ENCODE results near the gene RPS15.

RPS15 gene

GRCh38 chr19:1390890-1391423, 47.2 kb upstream of the RPS15 start:
- TF ChIP-seq CTCF (IDR thresholded peaks at IDR 0.05; ENCODE audit: low read length): no peak
- no peak for TF ChIP-seq EZH2phosphoT487 (IDR thresholded peaks at IDR 0.05; ENCODE audit: low read length)
- no peak for TF ChIP-seq EZH2 (optimal IDR thresholded peaks at IDR 0.05; ENCODE audit: low read depth, low read length)
- H3K9me3 ChIP-seq (replicated peaks; ENCODE audit: insufficient read depth, low read length): no peaks in the 10 kb centered on the region
- no peak for DNase-seq
- no peaks in the 10 kb centered on the region for H4K20me1 ChIP-seq (ENCODE audit: insufficient read depth, low read length)
- H3K27me3 ChIP-seq (replicated peaks; ENCODE audit: insufficient read depth, low read length): no peaks in the 10 kb centered on the region
- no peaks in the 10 kb centered on the region for H3F3A ChIP-seq (ENCODE audit: insufficient read depth, low read length)
- H3K9ac ChIP-seq (ENCODE audit: low read length): no peak overlapping the region
- no peaks in the 10 kb centered on the region; the same call in 1 of the 2 replicates for H3K36me3 ChIP-seq (replicated peaks; ENCODE audit: insufficient read depth, low read length)
- no peak overlapping the region for H2AFZ ChIP-seq (ENCODE audit: low read length)
- peaks cover 36% of the 10 kb centered on the region for H3K79me2 ChIP-seq (ENCODE audit: low read length)
- no peak overlapping the region for H3K27ac ChIP-seq (ENCODE audit: low read length)
- H3K4me1 ChIP-seq (ENCODE audit: low read length): no peaks in the 10 kb centered on the region
- no peak overlapping the region for H3K4me3 ChIP-seq (ENCODE audit: low read length)
- H3K9me2 ChIP-seq (replicated peaks; ENCODE audit: insufficient read depth, low read length): no peaks in the 10 kb centered on the region
- no peak overlapping the region for H3K4me2 ChIP-seq (ENCODE audit: low read depth, low read length)

DNA sequence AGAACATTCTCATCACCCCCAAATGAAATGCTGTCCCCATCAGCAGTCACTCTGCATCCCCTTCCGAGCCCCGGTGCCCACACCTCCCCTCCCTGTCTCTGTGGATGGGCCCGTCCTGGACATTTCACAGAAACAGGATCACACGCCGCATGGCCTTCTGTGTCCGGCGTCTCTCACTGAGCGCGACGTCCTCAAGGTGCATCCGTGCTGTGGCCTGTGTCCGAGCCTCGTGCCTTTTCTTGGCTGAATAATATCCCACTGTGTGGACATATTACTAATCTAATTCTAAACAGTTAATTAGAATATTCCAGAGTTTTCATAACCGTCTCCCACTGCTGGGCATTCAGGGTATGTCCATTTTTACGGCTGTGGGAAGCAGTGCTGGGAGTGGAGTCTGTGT, 45.8 kb upstream of the RPS15 start:
- no peaks in the 10 kb centered on the region for H3F3A ChIP-seq (ENCODE audit: insufficient read depth, low read length)
- H3K9ac ChIP-seq (ENCODE audit: low read length): no peak overlapping the region
- H3K27ac ChIP-seq (ENCODE audit: low read length): no peak overlapping the region
- H3K36me3 ChIP-seq (replicated peaks; ENCODE audit: insufficient read depth, low read length): no peaks in the 10 kb centered on the region; the same call in 1 of the 2 replicates
- H3K9me3 ChIP-seq (replicated peaks; ENCODE audit: insufficient read depth, low read length): no peaks in the 10 kb centered on the region
- H3K27me3 ChIP-seq (replicated peaks; ENCODE audit: insufficient read depth, low read length): no peaks in the 10 kb centered on the region
- peaks cover 22% of the 10 kb centered on the region; the same call in 1 of the 2 replicates for H3K79me2 ChIP-seq (ENCODE audit: low read length)
- no peaks in the 10 kb centered on the region for H4K20me1 ChIP-seq (ENCODE audit: insufficient read depth, low read length)
- no peaks in the 10 kb centered on the region for H3K9me2 ChIP-seq (replicated peaks; ENCODE audit: insufficient read depth, low read length)
- no peaks in the 10 kb centered on the region for H3K4me1 ChIP-seq (ENCODE audit: low read length)
- H2AFZ ChIP-seq (ENCODE audit: low read length): no peak overlapping the region
- no peak overlapping the region for H3K4me3 ChIP-seq (ENCODE audit: low read length)
- TF ChIP-seq EZH2phosphoT487 (IDR thresholded peaks at IDR 0.05; ENCODE audit: low read length): no peak
- TF ChIP-seq CTCF (IDR thresholded peaks at IDR 0.05; ENCODE audit: low read length): no peak
- no peak for TF ChIP-seq EZH2 (optimal IDR thresholded peaks at IDR 0.05; ENCODE audit: low read depth, low read length)
- no peak for DNase-seq
- no peak overlapping the region for H3K4me2 ChIP-seq (ENCODE audit: low read depth, low read length)

GRCh38 chr19:1392939-1393530, 45.2 kb upstream of the RPS15 start:
- H3K9me3 ChIP-seq (replicated peaks; ENCODE audit: insufficient read depth, low read length): no peaks in the 10 kb centered on the region

More at GRCh38 chr19:1392939-1393530, 45.2 kb upstream of the RPS15 start:
- H3K36me3 ChIP-seq (replicated peaks; ENCODE audit: insufficient read depth, low read length): no peaks in the 10 kb centered on the region; the same call in 1 of the 2 replicates
- H3K4me2 ChIP-seq (ENCODE audit: low read depth, low read length): no peak overlapping the region
- peaks cover 6% of the 10 kb centered on the region; the same call in 1 of the 2 replicates for H3F3A ChIP-seq (ENCODE audit: insufficient read depth, low read length)
- no peak for TF ChIP-seq CTCF (IDR thresholded peaks at IDR 0.05; ENCODE audit: low read length)
- TF ChIP-seq EZH2 (optimal IDR thresholded peaks at IDR 0.05; ENCODE audit: low read depth, low read length): no peak
- no peak for TF ChIP-seq EZH2phosphoT487 (IDR thresholded peaks at IDR 0.05; ENCODE audit: low read length)
- no peak overlapping the region for H3K9ac ChIP-seq (ENCODE audit: low read length)
- H3K9me2 ChIP-seq (replicated peaks; ENCODE audit: insufficient read depth, low read length): no peaks in the 10 kb centered on the region
- no peak for DNase-seq
- H3K79me2 ChIP-seq (ENCODE audit: low read length): peaks cover 18% of the 10 kb centered on the region; the same call in 1 of the 2 replicates
- H3K4me1 ChIP-seq (ENCODE audit: low read length): no peaks in the 10 kb centered on the region
- no peak overlapping the region for H3K27ac ChIP-seq (ENCODE audit: low read length)
- H2AFZ ChIP-seq (ENCODE audit: low read length): no peak overlapping the region
- H3K27me3 ChIP-seq (replicated peaks; ENCODE audit: insufficient read depth, low read length): no peaks in the 10 kb centered on the region
- H4K20me1 ChIP-seq (ENCODE audit: insufficient read depth, low read length): no peaks in the 10 kb centered on the region
- no peak overlapping the region for H3K4me3 ChIP-seq (ENCODE audit: low read length)

All from MM.1S (cell line).